Activated B cell treated with CpG ODN at 0.5 μM for 24 hours (primary cell): Measurements from ENCODE around the gene GBA2. TPM values are rescaled to one million over a fixed set of nuclear protein-coding genes. Genes with fewer than 3 reads are reported as not detected.
A peak's percentile ranks its signal among the peaks of the same experiment; 100 is the strongest.

Experiments
- ATAC-seq: fragments of 200-7000 bp; cut with Tn5 transposase; one replicate; pipeline ENCODE4 v1.10.0; 2021; ENCODE audit warnings: low read depth, mild to moderate bottlenecking, moderate library complexity
- CTCF ChIA-PET: fragments of 350-600 bp; sonication (Branson Sonifier 250); formaldehyde crosslinking; loops from one replicate; lab custom pipeline; 2021; ENCODE audit warnings: antibody characterized with exemption; lab: Charles Lee
- POLR2A ChIA-PET: fragments of 350-600 bp; sonication (Branson Sonifier 250); formaldehyde crosslinking; loops from one replicate; lab custom pipeline; 2021; ENCODE audit warnings: antibody characterized with exemption; lab: Charles Lee
- DNase-seq: peaks from one replicate; pipeline ENCODE4 v3.0.0; 2022
- H3K27ac Mint-ChIP-seq: one replicate; pipeline ENCODE4 v1.8.0; 2020; ENCODE audit warnings: mixed read lengths
- H3K27me3 Mint-ChIP-seq: one replicate; pipeline ENCODE4 v1.8.0; 2021; ENCODE audit warnings: mixed read lengths
- H3K36me3 Mint-ChIP-seq: one replicate; pipeline ENCODE4 v1.8.0; 2021; ENCODE audit warnings: low read depth, mixed read lengths
- H3K4me1 Mint-ChIP-seq: one replicate; pipeline ENCODE4 v1.8.0; 2021; ENCODE audit warnings: mixed read lengths
- H3K4me3 Mint-ChIP-seq: one replicate; pipeline ENCODE4 v1.8.0; 2020; ENCODE audit warnings: mild to moderate bottlenecking, mixed read lengths
- H3K9me3 Mint-ChIP-seq: one replicate; pipeline ENCODE4 v1.8.0; 2020; ENCODE audit warnings: mixed read lengths
- intact Hi-C: fragments of 100-400 bp; cut with micrococcal nuclease; formaldehyde crosslinking; loops from one replicate; pipeline ENCODE4 v1.15.1; 2024
- total RNA-seq: library from RNA; stranded (reverse); gene quantifications from 2 replicates; pipeline ENCODE4 v1.2.3, GENCODE V29; 2022
- TF ChIP-seq, protein P1 (sequence below): fragments of 200-600 bp; IDR thresholded peaks from one replicate; pipeline ENCODE4 v1.8.0; 2022; ENCODE audit warnings: antibody characterized with exemption, mild to moderate bottlenecking

GBA2 gene
- total RNA-seq, 1 donor from 2014 or later = 104 TPM

- peak overlapping the region; percentile 48 for H3K27ac Mint-ChIP-seq
- peaks cover 2% of the 10 kb centered on the region for H3K36me3 Mint-ChIP-seq
- TF ChIP-seq, protein P1, sequence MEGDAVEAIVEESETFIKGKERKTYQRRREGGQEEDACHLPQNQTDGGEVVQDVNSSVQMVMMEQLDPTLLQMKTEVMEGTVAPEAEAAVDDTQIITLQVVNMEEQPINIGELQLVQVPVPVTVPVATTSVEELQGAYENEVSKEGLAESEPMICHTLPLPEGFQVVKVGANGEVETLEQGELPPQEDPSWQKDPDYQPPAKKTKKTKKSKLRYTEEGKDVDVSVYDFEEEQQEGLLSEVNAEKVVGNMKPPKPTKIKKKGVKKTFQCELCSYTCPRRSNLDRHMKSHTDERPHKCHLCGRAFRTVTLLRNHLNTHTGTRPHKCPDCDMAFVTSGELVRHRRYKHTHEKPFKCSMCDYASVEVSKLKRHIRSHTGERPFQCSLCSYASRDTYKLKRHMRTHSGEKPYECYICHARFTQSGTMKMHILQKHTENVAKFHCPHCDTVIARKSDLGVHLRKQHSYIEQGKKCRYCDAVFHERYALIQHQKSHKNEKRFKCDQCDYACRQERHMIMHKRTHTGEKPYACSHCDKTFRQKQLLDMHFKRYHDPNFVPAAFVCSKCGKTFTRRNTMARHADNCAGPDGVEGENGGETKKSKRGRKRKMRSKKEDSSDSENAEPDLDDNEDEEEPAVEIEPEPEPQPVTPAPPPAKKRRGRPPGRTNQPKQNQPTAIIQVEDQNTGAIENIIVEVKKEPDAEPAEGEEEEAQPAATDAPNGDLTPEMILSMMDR = no peak
- H3K4me1 Mint-ChIP-seq = peaks cover 12% of the 10 kb centered on the region
- ChIA-PET POLR2A (interaction anchor here (1.6 to 1.8 kb wide), 2 partner anchors 9 to 23 kb away, joined by 3 to 4 read pairs; no protein-coding TSS in a partner anchor), CTCF (interaction anchor here (3.6 kb wide), 1 partner anchor 8 kb away, joined by 23 read pairs; no protein-coding TSS in a partner anchor)
- intact Hi-C loops = no loop called here
- H3K27me3 Mint-ChIP-seq = no peaks in the 10 kb centered on the region
- DNase-seq (no peak), ATAC-seq (no peak)
- H3K9me3 Mint-ChIP-seq = no peaks in the 10 kb centered on the region
- no peak overlapping the region for H3K4me3 Mint-ChIP-seq
These were observed 61.7 kb downstream of the GBA2 start for GRCh38 chr9:35687306-35687705.

Other genes with a start within 250 kb of the GBA2 start
- gene TESK1, start 144.0 kb downstream of the GBA2 start, total RNA-seq = 48.7 and 51.9 TPM in 2 replicates
- gene CD72, start 130.8 kb downstream of the GBA2 start, total RNA-seq = 118 and 125 TPM in 2 replicates
- 27.5 and 28.0 TPM in 2 replicates for gene SIT1, start 98.3 kb downstream of the GBA2 start, total RNA-seq
- 8,247 and 9,516 TPM in 2 replicates for gene RMRP, start 91.2 kb downstream of the GBA2 start, total RNA-seq
- 32.5 and 34.5 TPM in 2 replicates for gene CCDC107, start 90.9 kb downstream of the GBA2 start, total RNA-seq
- gene ARHGEF39, start 84.0 kb downstream of the GBA2 start, total RNA-seq = 0.59 and 0.89 TPM in 2 replicates
- gene CA9, start 75.3 kb downstream of the GBA2 start, total RNA-seq = 0.86 TPM in 1 of 2 replicates, not detected in the other
- 1.9 and 2.0 TPM in 2 replicates for gene TPM2, start 59.3 kb downstream of the GBA2 start, total RNA-seq
- 327 and 362 TPM in 2 replicates for gene TLN1, start 17.0 kb downstream of the GBA2 start, total RNA-seq
- 13.8 and 16.9 TPM in 2 replicates for gene CREB3, start 16.6 kb downstream of the GBA2 start, total RNA-seq
- gene RGP1, start 59 bp upstream of the GBA2 start, total RNA-seq = 23.8 and 25.4 TPM in 2 replicates
- 0.78 and 1.2 TPM in 2 replicates for gene MSMP, start 5.0 kb upstream of the GBA2 start, total RNA-seq
- 4.4 and 4.6 TPM in 2 replicates for gene NPR2, start 42.4 kb upstream of the GBA2 start, total RNA-seq
- 1.8 and 4.0 TPM in 2 replicates for gene SPAG8, start 63.0 kb upstream of the GBA2 start, total RNA-seq
- gene HINT2, start 65.8 kb upstream of the GBA2 start, total RNA-seq = 27.9 and 34.0 TPM in 2 replicates
- gene FAM221B, start 79.5 kb upstream of the GBA2 start, total RNA-seq = not detected in 2 replicates
- gene TMEM8B, start 80.0 kb upstream of the GBA2 start, total RNA-seq = 5.0 and 8.0 TPM in 2 replicates
- gene OR13J1, start 121.2 kb upstream of the GBA2 start, total RNA-seq = not detected in 2 replicates
- gene HRCT1, start 157.0 kb upstream of the GBA2 start, total RNA-seq = not detected in 2 replicates
- not detected in 2 replicates for gene SPAAR, start 160.3 kb upstream of the GBA2 start, total RNA-seq
- gene OR2S2, start 208.9 kb upstream of the GBA2 start, total RNA-seq = not detected in 2 replicates